GM12892 (cell line): ENCODE measurements around the gene CYP17A1.

Experiments used
- DNase-seq: peaks from one replicate; pipeline ENCODE4 v3.0.0; 2011; ENCODE audit not compliant: insufficient read length
- FAIRE-seq: peaks from 2 replicates; lab custom pipeline; 2011; peaks lifted over from hg19 to GRCh38; lab: Jason Lieb, UNC
- POLR2A ChIP-seq: IDR thresholded peaks from 2 replicates; pipeline ENCODE4 v1.6.1; 2011; ENCODE audit warnings: low read depth, low read length, control low read depth
- POLR2AphosphoS5 ChIP-seq: IDR thresholded peaks from 2 replicates; pipeline ENCODE4 v1.6.1; 2011; ENCODE audit warnings: low read depth, low read length, control low read depth
- TAF1 ChIP-seq: IDR thresholded peaks from 2 replicates; pipeline ENCODE4 v1.6.1; 2011; ENCODE audit warnings: low read depth, mild to moderate bottlenecking, control low read depth, low read length, borderline replicate concordance

Gene CYP17A1

GRCh38 chr10:102795453-102796406, 41.5 kb downstream of the CYP17A1 start:
- TF ChIP-seq POLR2A (no peak), POLR2AphosphoS5 (no peak), TAF1 (no peak)
- DNase-seq (no peak), FAIRE-seq (no peak)

GRCh38 chr10:102791754-102792395, 45.3 kb downstream of the CYP17A1 start:
- no peak for DNase-seq
- TF ChIP-seq POLR2AphosphoS5, result no peak
- no peak for TF ChIP-seq POLR2A
- no peak for TF ChIP-seq TAF1
- no peak for FAIRE-seq

GRCh38 chr10:102785818-102786217, 51.4 kb downstream of the CYP17A1 start:
- DNase-seq (no peak), FAIRE-seq (no peak)
- TF ChIP-seq POLR2A (no peak), POLR2AphosphoS5 (no peak), TAF1 (no peak)

GRCh38 chr10:102783568-102783967, 53.6 kb downstream of the CYP17A1 start:
- no peak for DNase-seq
- FAIRE-seq, result no peak
- TF ChIP-seq POLR2A, result no peak

- no peak for TF ChIP-seq POLR2A
- no peak for TF ChIP-seq POLR2AphosphoS5
- no peak for TF ChIP-seq TAF1
- DNase-seq (no peak), FAIRE-seq (no peak)
These were observed 54.3 kb downstream of the CYP17A1 start for GRCh38 chr10:102782673-102783551.

- no peak for FAIRE-seq
- no peak for DNase-seq
- no peak for TF ChIP-seq POLR2AphosphoS5
- TF ChIP-seq POLR2A, result no peak
- no peak for TF ChIP-seq TAF1
These were observed 55.2 kb downstream of the CYP17A1 start for GRCh38 chr10:102781921-102782557.

GRCh38 chr10:102781090-102781920, 55.9 kb downstream of the CYP17A1 start:
- FAIRE-seq, result no peak
- no peak for TF ChIP-seq POLR2A
- no peak for DNase-seq
